Measurements from ENCODE around the gene CARS2. TPM values are rescaled to one million over a fixed set of nuclear protein-coding genes. Genes with fewer than 3 reads are reported as not detected.

CARS2 gene
- polyA plus RNA-seq (2011; rRNA removed) (28.8 and 31.5 TPM in 2 replicates), polyA plus RNA-seq (2017; fragmentation: RNase III; extraction: RNeasy Plus Mini Kit Qiagen cat#74134 plus additional on column Dnase treatment) (41.4 to 42.6 TPM (median 41.8 TPM) in 3 replicates), polyA minus RNA-seq (2011; rRNA and poly(A)+ RNA removed) (24.2 and 26.0 TPM in 2 replicates)
- polyA plus RNA-seq (2012; cell fraction: cytosol; rRNA removed) = 48.9 and 54.3 TPM in 2 replicates
- 106 and 107 TPM in 2 replicates for polyA plus RNA-seq (2012; cell fraction: nucleus; rRNA removed)

GRCh38 chr13:110705826-110706569 lies at the start of gene CARS2:
Gene CARS2, minus strand, starts transcription at chr13:110706116. Its CDS starts 23 bp downstream, at chr13:110706093.
- ATAC-seq = peak; percentile 95 to 98
- H3K4me1 ChIP-seq = peaks cover 20% of the 10 kb centered on the region
- FAIRE-seq = no peak
- no peaks in the 10 kb centered on the region for H3K9me3 ChIP-seq
- TF ChIP-seq MYC (IDR thresholded peaks at IDR 0.05; ENCODE audit: borderline replicate concordance, low read length) (no peak; the same call in 1 of the 2 replicates), USF2 (IDR thresholded peaks at IDR 0.05) (peak; percentile 30; the same call in 1 of the 2 replicates), FOSB (CRISPR knock-in tag; IDR thresholded peaks at IDR 0.05) (no peak), MAX (IDR thresholded peaks at IDR 0.05) (peak; percentile 77), BCL3 (IDR thresholded peaks at IDR 0.05) (0 out of 3 replicates have a peak, but pooled peaks have one; percentile 50), KDM5A (IDR thresholded peaks at IDR 0.05) (no peak), PHF8 (IDR thresholded peaks at IDR 0.05; ENCODE audit: borderline replicate concordance, low read depth) (peak; percentile 56; the same call in 1 of the 2 replicates), E2F6 (IDR thresholded peaks at IDR 0.05; ENCODE audit: borderline replicate concordance, low read depth) (peak; percentile 51; the same call in 1 of the 2 replicates), JUN (IDR thresholded peaks at IDR 0.05) (peak in 1 of 2 experiments; percentile 63; a peak in 2 of 5 replicates), POLR2A (IDR thresholded peaks at IDR 0.05; ENCODE audit: low read length) (peak; percentile 87), CBX2 (IDR thresholded peaks at IDR 0.05; ENCODE audit: borderline replicate concordance, low read depth) (no peak), NPAS2 (CRISPR knock-in tag; IDR thresholded peaks at IDR 0.05; ENCODE audit: borderline replicate concordance) (no peak)
- peak within 1 kb of the TSS; percentile 69 for H3K4me3 ChIP-seq
- peak within 1 kb of the TSS; percentile 88 to 100 for H3K27ac ChIP-seq
- peak; percentile 75 to 97 for DNase-seq (ENCODE audit: low read depth in 1 of 2, low spot score in 1 of 2)
- peak within 1 kb of the TSS; percentile 93 for H3K4me2 ChIP-seq
- POLR2A ChIA-PET = interaction anchor here (0.9 to 2.3 kb wide), 2 partner anchors 9 to 209 kb away, joined by 5 to 25 read pairs; no protein-coding TSS in a partner anchor
- CTCF ChIA-PET = no interaction called here
- no CpG with 5 or more reads among the region's 80 CpGs for WGBS (ENCODE audit: missing lambda C conversion rate)

- ChIA-PET CTCF (no interaction called here), POLR2A (no interaction called here)
- TF ChIP-seq FOXS1 (CRISPR knock-in tag; IDR thresholded peaks at IDR 0.05) = no peak
- no peak for TF ChIP-seq FOSL2 (IDR thresholded peaks at IDR 0.05)
- no peak for TF ChIP-seq FOSL2 (CRISPR knock-in tag; IDR thresholded peaks at IDR 0.05)
- TF ChIP-seq HMGXB4 (CRISPR knock-in tag; IDR thresholded peaks at IDR 0.05; ENCODE audit: borderline replicate concordance) = no peak
- no peak for TF ChIP-seq EP300 (IDR thresholded peaks at IDR 0.05)
- no peak for TF ChIP-seq HDAC2 (IDR thresholded peaks at IDR 0.05)
- no peak for TF ChIP-seq ZSCAN20 (CRISPR knock-in tag; IDR thresholded peaks at IDR 0.05)
- TF ChIP-seq SMC3 (IDR thresholded peaks at IDR 0.05) = no peak
- no peak for TF ChIP-seq JUNB (IDR thresholded peaks at IDR 0.05)
- TF ChIP-seq ZFP36 (IDR thresholded peaks at IDR 0.05; ENCODE audit: borderline replicate concordance, partially characterized antibody) = no peak
- no peak for TF ChIP-seq HES2 (IDR thresholded peaks at IDR 0.05)
- no peak for TF ChIP-seq FOSB (CRISPR knock-in tag; IDR thresholded peaks at IDR 0.05)
- no peak for TF ChIP-seq ZC3H11A (IDR thresholded peaks at IDR 0.05)
- no peak for TF ChIP-seq HOXA7 (CRISPR knock-in tag; IDR thresholded peaks at IDR 0.05)
- TF ChIP-seq GATA3 (IDR thresholded peaks at IDR 0.05; ENCODE audit: borderline replicate concordance) = no peak
- ATAC-seq = no peak
- Histone ChIP-seq H3K4me2 (no peak overlapping the region), H3K4me1 (no peaks in the 10 kb centered on the region), H3K4me3 (no peak overlapping the region), H3K27ac (no peak overlapping the region), H3K9me3 (peaks cover 10% of the 10 kb centered on the region; the same call in 1 of the 3 replicates)
- 81% methylated on average over 4 of the region's 4 CpGs for whole genome bisulfite sequencing (ENCODE audit: missing lambda C conversion rate)
- DNase-seq (ENCODE audit: low read depth in 1 of 2, low spot score in 1 of 2) = no peak
- no peak for FAIRE-seq
Observed at GRCh38 chr13:110748271-110748670, 42.4 kb upstream of the CARS2 start.
